ENCODE results near the gene UNC13B. TPM values are rescaled to one million over a fixed set of nuclear protein-coding genes. Genes with fewer than 3 reads are reported as not detected.
A peak's percentile ranks its signal among the peaks of the same experiment; 100 is the strongest.

Gene UNC13B
- total RNA-seq (2021; fragmentation: NEBNext Ultra II Directional; extraction: Animal tissue kit (Norgen Biotek cat#: 25700)): 10 to 100 TPM; 18.2 to 21.4 (median 19.7) TPM
- long read RNA-seq, full-length matches to known transcripts: 2 of 9 reads
- long read RNA-seq, partial matches to known transcripts: 3 of 9 reads
- long read RNA-seq, other reads (novel, unspliced or antisense): 4 of 9 reads

- Mint-ChIP-seq H3K27ac (peak within 1 kb of the TSS; percentile 90), H3K36me3 (ENCODE audit: low read depth) (no peaks in the 10 kb centered on the region; the same call in 1 of the 2 replicates), H3K4me1 (ENCODE audit: low read depth) (peaks cover 33% of the 10 kb centered on the region), H3K4me3 (peak within 1 kb of the TSS; percentile 95), H3K27me3 (ENCODE audit: insufficient read depth) (no peaks in the 10 kb centered on the region), H3K9me3 (peaks cover 3% of the 10 kb centered on the region; the same call in 1 of the 2 replicates)
- peak; percentile 86 for DNase-seq
- TF ChIP-seq CTCF (IDR thresholded peaks at IDR 0.05): peak; percentile 63
These were observed at the start of gene UNC13B for GRCh38 chr9:35161713-35162604. Gene UNC13B, plus strand, starts transcription at chr9:35162009. Its CDS starts 275 bp downstream, at chr9:35162284.

GRCh38 chr9:35112257-35113020, 49.4 kb upstream of the UNC13B start:
- H3K36me3 Mint-ChIP-seq (ENCODE audit: low read depth): peaks cover 5% of the 10 kb centered on the region
- H3K4me3 Mint-ChIP-seq: peak overlapping the region; percentile 89
- H3K27me3 Mint-ChIP-seq (ENCODE audit: insufficient read depth): peaks cover 7% of the 10 kb centered on the region; the same call in 1 of the 2 replicates
- no peaks in the 10 kb centered on the region for H3K9me3 Mint-ChIP-seq
- H3K4me1 Mint-ChIP-seq (ENCODE audit: low read depth): peaks cover 65% of the 10 kb centered on the region
- no peak for TF ChIP-seq CTCF (IDR thresholded peaks at IDR 0.05)
- peak; percentile 74 for DNase-seq
- H3K27ac Mint-ChIP-seq: peak overlapping the region; percentile 97

GRCh38 chr9:35114113-35114839, 47.5 kb upstream of the UNC13B start:
- TF ChIP-seq CTCF (IDR thresholded peaks at IDR 0.05): no peak
- H3K27ac Mint-ChIP-seq: peak overlapping the region; percentile 94
- H3K4me1 Mint-ChIP-seq (ENCODE audit: low read depth): peaks cover 61% of the 10 kb centered on the region
- H3K9me3 Mint-ChIP-seq: no peaks in the 10 kb centered on the region
- peaks cover 7% of the 10 kb centered on the region; the same call in 1 of the 2 replicates for H3K27me3 Mint-ChIP-seq (ENCODE audit: insufficient read depth)
- H3K36me3 Mint-ChIP-seq (ENCODE audit: low read depth): peaks cover 5% of the 10 kb centered on the region
- H3K4me3 Mint-ChIP-seq: peak overlapping the region; percentile 93
- peak; percentile 98 for DNase-seq

- peak; percentile 47 for DNase-seq
- Mint-ChIP-seq H3K4me3 (peak overlapping the region; percentile 93), H3K4me1 (ENCODE audit: low read depth) (peaks cover 53% of the 10 kb centered on the region), H3K36me3 (ENCODE audit: low read depth) (peaks cover 5% of the 10 kb centered on the region), H3K9me3 (no peaks in the 10 kb centered on the region), H3K27me3 (ENCODE audit: insufficient read depth) (peaks cover 7% of the 10 kb centered on the region; the same call in 1 of the 2 replicates), H3K27ac (peak overlapping the region; percentile 94)
- TF ChIP-seq CTCF (IDR thresholded peaks at IDR 0.05): no peak
These were observed 46.8 kb upstream of the UNC13B start for GRCh38 chr9:35114840-35115628.
